GM12878 (cell line): Measurements from ENCODE around the gene SAPCD2. TPM values are rescaled to one million over a fixed set of nuclear protein-coding genes. Genes with fewer than 3 reads are reported as not detected.

Experiments used
- ATF7 ChIP-seq: fragments of 450-650 bp; IDR thresholded peaks from 2 replicates; pipeline ENCODE4 v1.6.1; 2016; ENCODE audit warnings: low read depth, mild to moderate bottlenecking
- BHLHE40 ChIP-seq, 2 experiments: fragments of 450-650 bp in 1 of 2; IDR thresholded peaks; 2 replicates each; pipeline ENCODE4 v1.6.1; 2011 to 2017; ENCODE audit warnings: low read depth in 2 of 2, borderline replicate concordance in 1 of 2, improper control_type of control experiment in 1 of 2, low read length in 1 of 2, mild to moderate bottlenecking in 1 of 2
- BMI1 ChIP-seq: fragments of 450-650 bp; IDR thresholded peaks from 2 replicates; pipeline ENCODE4 v1.6.1; 2016; ENCODE audit warnings: mild to moderate bottlenecking, moderate library complexity, borderline replicate concordance
- CHD2 ChIP-seq: IDR thresholded peaks from 2 replicates; pipeline ENCODE4 v1.6.1; 2011; ENCODE audit warnings: low read depth, low read length, improper control_type of control experiment, borderline replicate concordance
- FOXM1 ChIP-seq: IDR thresholded peaks from 2 replicates; pipeline ENCODE4 v1.6.1; 2012; ENCODE audit warnings: low read depth, mild to moderate bottlenecking, inconsistent platforms, low read length, moderate library complexity
- GABPA ChIP-seq: IDR thresholded peaks from 2 replicates; pipeline ENCODE4 v1.6.1; 2014; ENCODE audit warnings: antibody characterized with exemption, low read depth, mild to moderate bottlenecking, inconsistent platforms
- HCFC1 ChIP-seq: fragments of 150-350 bp; IDR thresholded peaks from 2 replicates; pipeline ENCODE4 v1.6.1; 2014; ENCODE audit warnings: low read length
- JUNB ChIP-seq: IDR thresholded peaks from 2 replicates; pipeline ENCODE4 v1.6.1; 2016; ENCODE audit warnings: antibody characterized with exemption, mild to moderate bottlenecking
- KDM1A ChIP-seq: fragments of 200-600 bp; sonication (generic); IDR thresholded peaks from 2 replicates; pipeline ENCODE4 v1.6.1; 2016; ENCODE audit warnings: borderline replicate concordance
- MYB ChIP-seq: fragments of 150-350 bp; IDR thresholded peaks from 2 replicates; pipeline ENCODE4 v1.6.1; 2014; ENCODE audit warnings: mild to moderate bottlenecking, low read depth, low read length, borderline replicate concordance
- NBN ChIP-seq: fragments of 450-650 bp; IDR thresholded peaks from 2 replicates; pipeline ENCODE4 v1.6.1; 2016
- NFYB ChIP-seq: IDR thresholded peaks from 2 replicates; pipeline ENCODE4 v1.6.1; 2011; ENCODE audit warnings: low read depth, mild to moderate bottlenecking, low read length, improper control_type of control experiment, moderate library complexity; ENCODE audit not compliant: insufficient read depth
- NR2F1 ChIP-seq: fragments of 450-650 bp; conservative IDR thresholded peaks from 2 replicates; pipeline ENCODE4 v1.6.1; 2017; ENCODE audit warnings: mild to moderate bottlenecking
- PAX5 ChIP-seq: IDR thresholded peaks from 2 replicates; pipeline ENCODE4 v1.6.1; 2011; ENCODE audit warnings: low read depth, low read length, borderline replicate concordance
- POLR2AphosphoS2 ChIP-seq: IDR thresholded peaks from 2 replicates; pipeline ENCODE4 v1.6.1; 2011; ENCODE audit warnings: low read depth, mild to moderate bottlenecking, low read length, improper control_type of control experiment, moderate library complexity
- RCOR1 ChIP-seq: conservative IDR thresholded peaks from 2 replicates; pipeline ENCODE4 v1.6.1; 2012; ENCODE audit warnings: low read depth, low read length, improper control_type of control experiment
- RFX5 ChIP-seq: IDR thresholded peaks from 2 replicates; pipeline ENCODE4 v1.6.1; 2011; ENCODE audit warnings: low read depth, low read length, improper control_type of control experiment
- SIX5 ChIP-seq: IDR thresholded peaks from 2 replicates; pipeline ENCODE4 v1.6.1; 2011; ENCODE audit warnings: mild to moderate bottlenecking, low read depth, low read length, moderate library complexity; ENCODE audit not compliant: severe bottlenecking
- SMARCA5 ChIP-seq: fragments of 450-650 bp; IDR thresholded peaks from 2 replicates; pipeline ENCODE4 v1.6.1; 2017; ENCODE audit warnings: mild to moderate bottlenecking
- SMC3 ChIP-seq: IDR thresholded peaks from 2 replicates; pipeline ENCODE4 v1.6.1; 2011; ENCODE audit warnings: low read length, improper control_type of control experiment, borderline replicate concordance
- SRF ChIP-seq, 2 experiments: IDR thresholded peaks; 2 replicates each; pipeline ENCODE4 v1.6.1; 2011; ENCODE audit warnings: low read depth in 2 of 2, low read length in 2 of 2, mild to moderate bottlenecking in 1 of 2, moderate library complexity in 1 of 2
- YBX1 ChIP-seq: fragments of 450-650 bp; IDR thresholded peaks from 2 replicates; pipeline ENCODE4 v1.6.1; 2016; ENCODE audit warnings: antibody characterized with exemption
- ZNF207 ChIP-seq: fragments of 450-650 bp; IDR thresholded peaks from 2 replicates; pipeline ENCODE4 v1.6.1; 2014; ENCODE audit warnings: antibody characterized with exemption, mild to moderate bottlenecking, borderline replicate concordance
- ZZZ3 ChIP-seq: IDR thresholded peaks from 2 replicates; pipeline ENCODE4 v1.6.1; 2011; ENCODE audit warnings: low read depth; ENCODE audit not compliant: control insufficient read depth, insufficient read length
- polyA plus RNA-seq, 11 experiments: library from polyadenylated mRNA; depleted of rRNA in 4 of 11; unstranded in 6 of 11; stranded (reverse) in 5 of 11; fragments of >200 nt; fragmentation: Nextera tagmentation in 4 of 11; fragmentation: Illumina TruSeq in 1 of 11; extraction: Ambion mirVana in 4 of 11; extraction: Trizol in 1 of 11; gene quantifications; 1 replicate in 1 of 11; 2 replicates in 10 of 11; pipeline versions ENCODE4 v1.2.1 to v1.2.3, GENCODE V29; 2011 to 2016; ENCODE audit warnings: inconsistent platforms in 2 of 11, missing spikeins in 2 of 11, low read depth in 1 of 11
- total RNA-seq, 4 experiments: library from RNA; depleted of rRNA in 3 of 4; stranded (reverse); fragments of >200 nt in 3 of 4; fragmentation: Illumina TruSeq in 1 of 4; extraction: Trizol in 1 of 4; gene quantifications; 2 replicates each; pipeline versions ENCODE4 v1.2.1 to v1.2.3, GENCODE V29; 2013 to 2021
- TF ChIP-seq, protein P1 (sequence below): fragments of 450-650 bp; conservative IDR thresholded peaks from 2 replicates; pipeline ENCODE4 v1.6.1; 2017; ENCODE audit warnings: mild to moderate bottlenecking, moderate library complexity
- TF ChIP-seq, protein P2 (sequence below): fragments of 450-650 bp; IDR thresholded peaks from 2 replicates; pipeline ENCODE4 v1.6.1; 2016; ENCODE audit warnings: mild to moderate bottlenecking
- TF ChIP-seq, protein P3 (sequence below): fragments of 450-650 bp; IDR thresholded peaks from 2 replicates; pipeline ENCODE4 v1.6.1; 2017; ENCODE audit warnings: antibody characterized with exemption, mild to moderate bottlenecking, moderate library complexity

The SAPCD2 gene
- total and polyA plus RNA-seq, 10 of the 15 experiments (the other 5 are each of a cell fraction or from before 2014, with no cell fraction given): 1.6 to 35.2 (median 7.2) TPM

DNA sequence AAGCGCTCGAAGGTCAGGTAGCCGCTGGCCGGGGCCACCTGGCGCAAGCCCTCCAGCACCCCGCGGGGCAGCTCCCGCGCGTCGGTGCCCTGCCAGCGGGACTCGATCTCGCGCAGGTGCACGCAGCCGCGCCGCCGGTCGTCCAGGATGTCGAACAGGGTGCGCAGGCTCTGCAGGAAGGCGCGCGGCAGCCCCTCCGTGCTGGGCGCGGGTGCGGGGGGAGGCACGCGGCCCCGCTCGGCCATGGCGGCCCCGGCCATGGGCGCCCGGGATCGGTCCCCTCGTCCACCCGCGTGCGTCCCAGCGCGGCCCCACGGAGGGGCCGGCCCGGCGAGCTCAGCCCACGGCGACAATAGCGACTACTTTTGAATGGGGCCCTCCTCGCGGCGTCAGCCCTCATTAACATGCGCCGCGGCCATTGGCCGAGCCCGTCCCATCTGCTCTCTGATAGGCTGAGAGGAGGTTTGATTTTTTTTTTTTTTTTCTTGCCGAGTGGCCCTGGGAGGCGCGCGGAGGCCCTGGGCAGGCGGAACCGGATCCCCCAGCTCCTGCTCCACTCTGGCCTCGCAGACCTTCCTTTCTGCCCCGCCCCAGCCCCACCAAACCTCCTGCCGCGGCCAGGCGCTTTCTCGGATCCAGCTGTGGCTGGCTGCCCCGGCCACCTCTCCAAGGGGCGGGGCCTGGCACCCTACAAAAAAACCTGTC lies at the start of gene SAPCD2 (continued):
- 0 out of 2 replicates have a peak, but pooled peaks have one; percentile 20 for TF ChIP-seq MYB
- TF ChIP-seq NBN: 0 out of 2 replicates have a peak, but pooled peaks have one; percentile 49
- no peak for TF ChIP-seq GABPA
- TF ChIP-seq ZNF207: no peak
- TF ChIP-seq, protein P1, sequence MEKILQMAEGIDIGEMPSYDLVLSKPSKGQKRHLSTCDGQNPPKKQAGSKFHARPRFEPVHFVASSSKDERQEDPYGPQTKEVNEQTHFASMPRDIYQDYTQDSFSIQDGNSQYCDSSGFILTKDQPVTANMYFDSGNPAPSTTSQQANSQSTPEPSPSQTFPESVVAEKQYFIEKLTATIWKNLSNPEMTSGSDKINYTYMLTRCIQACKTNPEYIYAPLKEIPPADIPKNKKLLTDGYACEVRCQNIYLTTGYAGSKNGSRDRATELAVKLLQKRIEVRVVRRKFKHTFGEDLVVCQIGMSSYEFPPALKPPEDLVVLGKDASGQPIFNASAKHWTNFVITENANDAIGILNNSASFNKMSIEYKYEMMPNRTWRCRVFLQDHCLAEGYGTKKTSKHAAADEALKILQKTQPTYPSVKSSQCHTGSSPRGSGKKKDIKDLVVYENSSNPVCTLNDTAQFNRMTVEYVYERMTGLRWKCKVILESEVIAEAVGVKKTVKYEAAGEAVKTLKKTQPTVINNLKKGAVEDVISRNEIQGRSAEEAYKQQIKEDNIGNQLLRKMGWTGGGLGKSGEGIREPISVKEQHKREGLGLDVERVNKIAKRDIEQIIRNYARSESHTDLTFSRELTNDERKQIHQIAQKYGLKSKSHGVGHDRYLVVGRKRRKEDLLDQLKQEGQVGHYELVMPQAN: peak; percentile 95
- no peak for TF ChIP-seq ATF7
- no peak for TF ChIP-seq SIX5
- no peak for TF ChIP-seq SMARCA5
- no peak for TF ChIP-seq HCFC1
- TF ChIP-seq, protein P2, sequence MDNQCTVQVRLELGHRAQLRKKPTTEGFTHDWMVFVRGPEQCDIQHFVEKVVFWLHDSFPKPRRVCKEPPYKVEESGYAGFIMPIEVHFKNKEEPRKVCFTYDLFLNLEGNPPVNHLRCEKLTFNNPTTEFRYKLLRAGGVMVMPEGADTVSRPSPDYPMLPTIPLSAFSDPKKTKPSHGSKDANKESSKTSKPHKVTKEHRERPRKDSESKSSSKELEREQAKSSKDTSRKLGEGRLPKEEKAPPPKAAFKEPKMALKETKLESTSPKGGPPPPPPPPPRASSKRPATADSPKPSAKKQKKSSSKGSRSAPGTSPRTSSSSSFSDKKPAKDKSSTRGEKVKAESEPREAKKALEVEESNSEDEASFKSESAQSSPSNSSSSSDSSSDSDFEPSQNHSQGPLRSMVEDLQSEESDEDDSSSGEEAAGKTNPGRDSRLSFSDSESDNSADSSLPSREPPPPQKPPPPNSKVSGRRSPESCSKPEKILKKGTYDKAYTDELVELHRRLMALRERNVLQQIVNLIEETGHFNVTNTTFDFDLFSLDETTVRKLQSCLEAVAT: peak; percentile 43; the same call in 1 of the 2 replicates
- no peak for TF ChIP-seq POLR2AphosphoS2
- no peak for TF ChIP-seq PAX5
- peak; percentile 2 to 60; a peak in 2 of 4 replicates for TF ChIP-seq BHLHE40 (IDR thresholded peaks at IDR 0.05; ENCODE audit: borderline replicate concordance in 1 of 2, low read depth in 2 of 2, low read length in 1 of 2)
- peak; percentile 75 for TF ChIP-seq NFYB
- no peak for TF ChIP-seq SRF (IDR thresholded peaks at IDR 0.05; ENCODE audit: low read depth in 2 of 2, low read length in 2 of 2)
- no peak for TF ChIP-seq FOXM1
- TF ChIP-seq CHD2: peak; percentile 14; the same call in 1 of the 2 replicates
- no peak for TF ChIP-seq RCOR1
- peak; percentile 64; the same call in 1 of the 2 replicates for TF ChIP-seq RFX5
- TF ChIP-seq NR2F1: no peak
- TF ChIP-seq YBX1: no peak
- no peak for TF ChIP-seq JUNB
- no peak for TF ChIP-seq KDM1A
- TF ChIP-seq ZZZ3: no peak
- TF ChIP-seq, protein P3, sequence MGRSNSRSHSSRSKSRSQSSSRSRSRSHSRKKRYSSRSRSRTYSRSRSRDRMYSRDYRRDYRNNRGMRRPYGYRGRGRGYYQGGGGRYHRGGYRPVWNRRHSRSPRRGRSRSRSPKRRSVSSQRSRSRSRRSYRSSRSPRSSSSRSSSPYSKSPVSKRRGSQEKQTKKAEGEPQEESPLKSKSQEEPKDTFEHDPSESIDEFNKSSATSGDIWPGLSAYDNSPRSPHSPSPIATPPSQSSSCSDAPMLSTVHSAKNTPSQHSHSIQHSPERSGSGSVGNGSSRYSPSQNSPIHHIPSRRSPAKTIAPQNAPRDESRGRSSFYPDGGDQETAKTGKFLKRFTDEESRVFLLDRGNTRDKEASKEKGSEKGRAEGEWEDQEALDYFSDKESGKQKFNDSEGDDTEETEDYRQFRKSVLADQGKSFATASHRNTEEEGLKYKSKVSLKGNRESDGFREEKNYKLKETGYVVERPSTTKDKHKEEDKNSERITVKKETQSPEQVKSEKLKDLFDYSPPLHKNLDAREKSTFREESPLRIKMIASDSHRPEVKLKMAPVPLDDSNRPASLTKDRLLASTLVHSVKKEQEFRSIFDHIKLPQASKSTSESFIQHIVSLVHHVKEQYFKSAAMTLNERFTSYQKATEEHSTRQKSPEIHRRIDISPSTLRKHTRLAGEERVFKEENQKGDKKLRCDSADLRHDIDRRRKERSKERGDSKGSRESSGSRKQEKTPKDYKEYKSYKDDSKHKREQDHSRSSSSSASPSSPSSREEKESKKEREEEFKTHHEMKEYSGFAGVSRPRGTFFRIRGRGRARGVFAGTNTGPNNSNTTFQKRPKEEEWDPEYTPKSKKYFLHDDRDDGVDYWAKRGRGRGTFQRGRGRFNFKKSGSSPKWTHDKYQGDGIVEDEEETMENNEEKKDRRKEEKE: no peak
- no peak for TF ChIP-seq BMI1
- no peak for TF ChIP-seq SMC3
